ENCODE measurements around the gene GCNT2.

- TF ChIP-seq CTCF (IDR thresholded peaks at IDR 0.05; ENCODE audit: borderline replicate concordance, extremely low read depth, low read length, poor library complexity, severe bottlenecking) (no peak), EZH2 (IDR thresholded peaks at IDR 0.05; ENCODE audit: borderline replicate concordance, low read depth, low read length, severe bottlenecking) (no peak)
These were observed 120.4 kb downstream of the GCNT2 start for GRCh38 chr6:10641528-10641927.

Data from DND-41 (cell line).